IPS DF 4.7 (cell line): ENCODE measurements around the gene PAIP2.
"Not testable (repeated sequence)": the region's sequence is repeated elsewhere in the genome, so short reads cannot be mapped to it uniquely, and the experiment has no call there.

Experiments
- DNase-seq: peaks from one replicate; pipeline ENCODE4 v3.0.0-alpha.2; 2013; ENCODE audit warnings: low spot score; ENCODE audit errors: extremely low read depth

Gene PAIP2

DNA sequence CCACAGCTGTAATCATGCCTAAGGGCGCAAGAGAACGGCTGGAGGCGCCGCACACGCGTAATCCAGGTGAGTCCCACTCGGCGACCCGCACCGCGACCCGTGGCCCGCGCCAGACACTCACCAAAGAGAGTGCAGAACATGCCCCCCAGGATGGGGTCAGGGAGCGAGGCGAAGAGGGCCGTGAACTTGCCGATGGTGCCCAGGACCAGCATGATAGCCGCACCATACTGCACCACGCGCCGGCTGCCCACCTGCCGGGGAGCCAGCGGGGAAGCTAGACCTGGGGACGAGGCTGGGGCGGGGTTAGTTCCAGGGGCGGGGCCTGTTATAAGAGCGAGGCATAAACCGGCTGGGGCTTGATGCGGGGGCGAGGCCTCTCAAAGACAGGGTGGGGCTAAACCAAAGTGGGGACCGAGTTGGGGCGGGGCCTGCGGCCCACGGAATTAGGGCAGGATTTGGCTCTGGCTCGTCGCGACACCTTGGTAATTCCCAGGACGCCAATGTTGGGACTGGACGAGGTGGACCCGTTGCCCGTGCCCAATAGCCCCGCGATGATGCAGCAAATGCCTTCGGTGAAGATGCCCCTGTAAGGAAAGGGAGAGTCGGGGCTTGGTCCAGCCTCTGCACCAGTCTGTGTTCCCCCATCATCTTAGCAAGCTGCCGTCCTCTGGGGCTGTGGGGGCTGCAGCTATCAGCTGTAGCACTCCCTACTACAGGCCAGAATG lies 36.6 kb downstream of the PAIP2 start:
- DNase-seq = no peak

DNA sequence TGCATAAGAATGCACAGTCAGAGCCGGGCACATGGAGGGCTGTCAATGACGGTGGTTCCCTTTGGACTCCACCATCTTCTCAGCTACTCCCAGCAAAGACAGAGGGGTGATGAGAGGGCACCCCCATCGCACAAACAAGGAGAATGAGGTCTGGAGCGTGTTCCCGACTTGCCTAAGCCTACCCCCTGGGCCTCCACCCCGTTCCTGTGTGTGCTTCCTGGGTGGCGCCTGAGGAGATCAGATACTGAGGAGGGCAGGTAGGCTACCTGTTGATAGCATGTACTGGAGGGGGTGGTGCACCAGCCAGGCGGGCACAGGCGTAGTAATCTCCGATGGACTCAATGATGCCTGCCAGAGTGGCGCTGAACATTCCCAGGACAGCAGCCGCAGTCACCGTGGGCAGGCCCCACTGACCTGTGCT lies 37.3 kb downstream of the PAIP2 start:
- DNase-seq = no peak

DNA sequence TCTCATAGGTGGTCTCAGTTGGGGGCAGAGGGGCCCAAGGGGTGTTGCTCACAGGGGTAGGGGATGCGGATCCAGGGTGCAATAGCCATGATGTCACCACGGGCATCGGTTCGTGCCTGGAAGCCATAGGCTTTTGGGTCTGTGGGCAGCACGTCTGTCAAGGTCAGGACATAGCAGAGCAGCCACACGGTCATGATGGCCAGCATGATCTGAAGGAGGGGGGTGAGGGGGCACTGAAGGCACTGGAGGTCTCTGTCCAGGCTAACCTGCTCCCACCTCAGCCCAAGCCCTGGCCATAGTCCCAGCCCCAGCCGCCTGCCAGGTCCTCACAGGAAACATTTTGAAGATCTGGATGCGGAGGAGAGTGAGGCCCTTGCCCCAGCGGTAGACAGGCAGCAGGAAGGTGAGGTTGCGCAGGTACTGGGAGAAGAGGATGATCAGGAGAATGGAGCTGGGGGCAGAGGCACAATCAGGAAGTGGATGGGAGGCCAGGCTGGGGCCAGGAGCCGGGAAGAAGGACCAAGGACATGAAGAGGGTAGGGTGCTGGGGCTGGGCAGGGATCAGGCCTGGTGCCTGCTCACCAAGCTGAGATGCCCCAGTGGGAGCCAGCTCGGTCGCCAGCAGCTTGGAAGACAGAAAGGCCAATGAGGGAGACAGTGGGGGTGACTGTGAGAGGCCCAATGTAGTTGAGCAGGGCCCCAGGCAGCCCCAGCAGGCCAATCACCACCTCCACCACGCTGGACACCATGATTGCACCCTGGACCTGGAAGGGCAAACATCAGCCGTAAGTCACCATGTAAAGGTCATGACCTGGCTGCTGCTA lies 38.2 kb downstream of the PAIP2 start:
- DNase-seq = no peak

DNA sequence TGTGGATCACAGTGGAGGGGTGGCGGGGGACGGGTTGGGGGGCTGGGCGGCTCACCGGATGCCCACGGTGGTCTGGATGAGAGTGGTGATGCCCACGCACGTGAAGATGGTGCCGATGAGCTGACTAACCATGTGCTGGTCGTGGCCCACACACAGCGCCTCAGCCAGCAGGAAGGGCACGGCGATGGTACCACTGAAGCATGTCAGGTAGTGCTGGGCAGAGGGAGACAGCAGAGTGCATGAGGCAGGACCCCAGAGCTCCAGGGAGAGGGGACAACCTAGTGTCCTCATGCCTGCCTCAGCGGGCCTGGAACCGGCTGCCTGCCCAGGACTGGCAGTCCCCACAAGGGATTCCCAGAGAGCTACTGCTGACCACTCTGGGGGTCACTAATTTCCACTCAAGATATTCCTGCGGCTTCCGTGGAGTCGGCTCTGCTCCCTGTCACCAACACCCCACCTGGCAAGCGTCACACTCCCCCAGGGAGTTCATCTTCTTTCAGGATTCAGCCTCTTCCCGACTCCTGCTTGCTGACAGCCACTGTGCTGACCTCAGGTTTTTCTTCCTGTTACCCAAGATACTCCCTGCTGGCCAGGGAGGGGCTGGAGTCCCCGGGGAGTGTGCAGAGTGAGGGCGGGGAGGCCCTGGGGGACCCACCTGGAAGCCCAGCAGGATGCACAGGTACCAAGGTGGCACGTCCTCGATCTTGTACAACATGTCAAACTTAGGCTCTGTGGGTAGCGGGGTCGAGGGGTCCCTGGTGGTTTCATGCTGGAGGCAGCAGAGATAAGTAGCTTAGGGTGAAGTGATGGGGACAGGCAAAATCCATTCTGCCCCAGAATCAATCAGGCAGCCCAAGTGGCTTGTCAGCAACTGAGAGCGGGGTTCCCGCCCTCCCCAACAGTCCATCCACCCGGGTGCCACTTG lies 40.4 kb downstream of the PAIP2 start:
- DNase-seq = no peak

DNA sequence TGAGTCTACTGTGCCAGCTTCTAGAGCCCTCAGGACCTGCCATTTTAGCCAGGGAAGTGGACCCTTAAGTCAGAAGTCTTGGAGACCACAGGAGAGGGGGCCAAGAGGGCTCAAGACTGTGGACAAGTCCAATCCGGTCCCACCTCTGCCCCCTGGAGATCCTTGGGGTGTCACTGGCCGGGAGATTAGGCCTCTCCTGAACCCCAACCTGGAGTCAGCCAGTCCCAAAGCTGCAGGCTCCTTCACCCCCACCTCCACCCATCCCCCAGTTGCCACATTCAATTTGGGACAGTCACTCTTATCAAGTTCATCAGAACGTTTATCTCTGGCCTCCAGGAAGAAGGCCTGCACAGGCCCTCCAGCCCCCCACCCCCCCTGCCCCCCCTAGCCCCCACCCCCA lies 41.2 kb downstream of the PAIP2 start:
- DNase-seq = no peak

DNA sequence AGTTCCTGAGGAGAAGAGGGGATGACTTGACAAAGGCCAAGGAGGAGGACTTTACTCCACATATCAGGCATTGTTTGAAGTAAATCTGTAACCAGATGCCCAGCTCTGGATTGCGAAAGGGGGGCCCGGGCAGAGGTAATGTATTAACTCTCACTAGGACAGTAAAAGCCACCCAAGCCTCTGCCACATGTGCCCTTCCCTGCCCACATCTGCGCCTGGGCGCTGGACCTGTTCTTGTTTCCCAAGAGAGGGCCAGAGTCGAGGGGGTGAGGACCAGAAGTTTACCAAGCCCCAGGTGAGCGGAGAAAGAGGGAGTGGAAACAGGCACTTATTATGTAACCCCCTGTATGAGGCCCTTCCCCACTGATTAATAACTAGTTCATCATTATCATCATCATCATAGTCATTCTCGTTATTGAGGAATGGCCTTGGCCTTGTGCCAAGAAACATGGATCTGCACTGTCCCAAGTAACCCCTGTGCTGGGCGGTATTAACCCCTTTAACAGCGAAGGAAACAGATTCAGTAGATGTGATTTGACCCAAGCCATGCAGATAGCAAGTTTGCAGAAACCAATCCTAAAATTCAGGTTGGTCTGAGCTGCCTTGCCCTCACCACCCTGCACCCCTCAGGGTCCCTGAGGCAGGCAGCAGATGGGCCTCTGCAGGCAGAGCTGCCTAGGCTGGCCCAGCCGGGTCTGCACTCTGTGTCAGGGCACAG lies 41.8 kb downstream of the PAIP2 start, which contains the start of gene SLC23A1:
Gene SLC23A1, minus strand, starts transcription at position 23 of the 718 bp plus-strand sequence. CDS start 44 bp downstream, outside the sequence.
- DNase-seq = no peak

DNA sequence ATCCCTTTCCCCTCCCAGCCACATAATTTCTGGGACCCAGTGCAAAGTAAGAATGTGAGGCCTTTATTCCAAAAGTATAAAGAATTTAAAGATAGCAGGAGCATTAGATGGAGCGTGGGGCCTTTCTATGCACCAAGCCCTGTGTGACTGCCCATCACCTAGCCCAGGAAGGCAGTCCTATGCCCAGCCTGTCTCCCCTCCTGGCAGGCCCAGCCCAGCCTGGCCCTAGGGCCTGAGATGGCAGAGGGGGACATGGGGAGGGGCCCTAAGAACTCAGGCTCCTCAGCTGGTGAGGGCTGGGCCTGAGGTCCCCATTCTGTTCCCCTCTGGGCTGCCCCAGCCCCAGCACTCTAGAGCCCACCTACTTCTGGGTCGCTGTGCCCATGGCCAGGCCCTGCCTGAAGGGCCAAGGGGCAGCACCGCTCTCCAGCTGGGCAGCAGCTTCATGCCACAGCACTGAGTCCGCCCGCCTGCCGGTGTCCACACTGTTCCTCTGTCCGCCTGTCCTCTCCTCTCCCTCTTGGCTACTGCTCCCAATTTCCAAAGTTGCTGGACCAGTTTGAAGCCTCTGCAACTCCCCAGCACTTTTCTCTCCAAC lies 42.4 kb downstream of the PAIP2 start:
- no peak for DNase-seq

DNA sequence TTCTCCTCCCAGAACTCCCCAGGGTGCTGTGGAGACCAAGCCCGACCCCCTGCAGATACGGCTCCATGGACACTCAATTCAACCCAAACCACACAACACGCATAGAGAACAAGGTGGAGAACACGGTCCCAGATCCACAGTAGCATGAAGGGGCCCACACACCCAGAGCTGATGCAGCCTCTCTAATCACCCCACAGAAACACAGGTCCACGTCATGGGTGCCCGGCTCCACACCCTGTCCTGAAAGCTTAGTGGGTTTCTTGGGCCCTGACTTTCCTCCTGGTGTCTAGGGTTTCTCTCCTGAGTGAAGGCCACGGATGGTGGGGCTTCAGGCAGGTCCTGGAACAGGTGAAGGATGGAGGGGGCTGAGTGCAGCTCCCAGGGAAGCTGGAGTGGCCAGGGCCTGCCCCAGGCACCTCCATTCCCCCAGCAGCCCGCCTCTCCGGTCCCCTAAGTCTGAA lies 43.0 kb downstream of the PAIP2 start:
- no peak for DNase-seq

DNA sequence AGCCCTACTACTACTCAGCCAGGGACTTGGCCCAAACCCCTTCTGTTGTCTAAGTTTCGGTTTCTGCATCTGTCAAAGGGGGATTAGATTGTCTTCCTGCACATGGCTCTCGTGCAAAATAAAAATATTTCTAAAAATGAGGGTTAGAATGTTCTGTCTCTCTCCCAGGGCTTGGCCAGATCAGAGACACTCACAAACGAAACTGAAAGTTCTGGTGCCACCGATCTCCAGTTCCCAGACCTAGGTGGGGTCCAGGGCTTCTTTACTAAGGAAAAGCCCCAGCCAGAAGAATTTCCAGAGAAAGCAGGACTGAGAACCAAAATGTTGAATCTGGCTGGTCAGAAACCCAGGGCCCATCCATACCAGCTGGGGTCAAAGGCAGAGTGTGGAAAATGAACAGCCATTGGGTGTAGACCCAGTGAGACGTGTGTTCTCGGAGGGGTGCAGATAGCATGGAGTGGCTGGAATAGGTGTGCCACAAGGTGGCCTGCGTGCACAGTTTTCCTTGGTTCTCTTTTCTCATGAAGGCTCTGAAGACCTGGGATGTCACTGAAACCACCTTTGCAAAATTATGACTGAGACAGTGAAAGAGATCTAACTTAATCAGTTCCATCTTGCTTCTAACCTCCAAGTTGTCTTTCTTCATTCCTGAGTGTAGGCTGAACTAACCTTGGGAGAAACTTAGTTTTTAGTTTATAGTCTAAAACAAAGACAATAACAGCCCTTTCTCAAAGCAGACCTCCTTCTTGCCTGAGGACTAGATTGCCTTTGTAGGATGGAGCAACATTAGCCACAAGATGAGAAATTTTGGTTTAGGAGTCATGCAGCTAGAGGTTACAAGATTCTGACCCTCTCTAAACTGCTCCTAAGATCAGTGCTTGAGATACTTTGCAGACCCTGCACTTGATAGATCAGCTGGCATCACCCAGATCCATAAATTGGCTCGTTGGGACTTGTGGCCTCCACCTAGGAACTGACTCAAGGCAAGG lies 43.7 kb downstream of the PAIP2 start:
- no peak for DNase-seq

DNA sequence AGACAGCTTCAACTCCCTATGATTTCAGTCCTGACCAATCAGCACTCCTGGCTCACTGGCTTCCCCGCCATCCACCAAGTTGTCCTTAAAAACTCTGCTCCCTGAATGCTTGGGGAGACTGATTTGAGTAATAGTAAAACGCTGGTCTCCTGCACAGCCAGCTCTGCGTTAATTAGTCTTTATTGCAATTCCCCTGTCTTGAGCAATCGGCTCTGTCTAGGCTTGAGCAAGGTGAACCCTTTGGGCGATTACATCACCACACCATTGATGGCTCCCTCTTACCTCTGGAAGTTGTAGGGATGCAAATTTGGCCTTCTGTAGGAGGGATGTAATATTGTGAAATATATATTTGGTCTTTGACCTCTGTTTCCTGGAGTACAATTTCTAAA lies 44.4 kb downstream of the PAIP2 start:
- DNase-seq = no peak

DNA sequence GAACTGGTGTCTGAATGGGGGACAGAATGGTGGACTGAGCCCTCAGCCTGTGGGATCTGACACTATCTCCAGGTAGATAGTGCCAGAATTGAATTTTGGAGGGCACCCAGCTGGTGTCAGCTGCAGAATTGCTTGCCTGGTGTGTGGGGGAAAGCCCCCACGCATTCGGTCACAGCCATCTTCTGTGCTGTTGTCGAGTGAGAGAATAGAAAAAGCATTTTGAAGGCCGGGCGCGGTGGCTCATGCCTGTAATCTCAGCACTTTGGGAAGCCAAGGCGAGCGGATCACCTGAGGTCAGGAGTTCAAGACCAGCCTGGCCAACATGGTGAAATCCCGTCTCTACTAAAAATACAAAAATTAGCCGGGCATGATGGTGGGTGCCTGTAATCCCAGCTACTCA lies 45.3 kb downstream of the PAIP2 start:
- not testable (repeated sequence) for DNase-seq

DNA sequence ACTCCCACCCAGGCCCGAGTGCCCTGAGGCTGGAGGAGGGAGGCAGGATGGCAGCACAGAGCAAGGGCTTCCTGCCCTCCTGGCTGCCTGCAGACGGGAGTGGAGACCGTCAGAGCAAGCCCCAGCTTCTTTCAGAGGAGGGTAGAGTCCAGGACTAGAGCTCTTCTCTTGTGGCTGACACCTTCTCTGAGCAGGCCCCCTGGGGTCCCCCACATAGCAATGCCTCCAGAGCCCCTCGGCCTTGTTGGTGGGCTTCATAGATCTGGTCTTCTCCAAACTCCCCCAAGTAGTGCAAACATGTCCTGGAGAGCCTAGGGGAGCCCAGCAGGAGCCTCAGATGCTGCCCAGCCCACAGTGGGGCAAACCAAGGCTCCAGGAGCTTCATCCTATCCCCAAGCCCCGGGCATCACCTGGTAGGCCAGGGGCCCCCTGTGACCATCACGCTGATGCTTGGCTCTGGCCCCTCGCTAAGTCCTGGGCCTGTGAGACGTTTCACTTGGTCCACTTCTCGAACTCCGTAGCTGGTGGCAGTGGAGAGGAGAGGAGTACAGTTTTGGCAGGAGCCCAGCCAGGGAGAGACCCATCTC lies 46.0 kb downstream of the PAIP2 start:
- no peak for DNase-seq

DNA sequence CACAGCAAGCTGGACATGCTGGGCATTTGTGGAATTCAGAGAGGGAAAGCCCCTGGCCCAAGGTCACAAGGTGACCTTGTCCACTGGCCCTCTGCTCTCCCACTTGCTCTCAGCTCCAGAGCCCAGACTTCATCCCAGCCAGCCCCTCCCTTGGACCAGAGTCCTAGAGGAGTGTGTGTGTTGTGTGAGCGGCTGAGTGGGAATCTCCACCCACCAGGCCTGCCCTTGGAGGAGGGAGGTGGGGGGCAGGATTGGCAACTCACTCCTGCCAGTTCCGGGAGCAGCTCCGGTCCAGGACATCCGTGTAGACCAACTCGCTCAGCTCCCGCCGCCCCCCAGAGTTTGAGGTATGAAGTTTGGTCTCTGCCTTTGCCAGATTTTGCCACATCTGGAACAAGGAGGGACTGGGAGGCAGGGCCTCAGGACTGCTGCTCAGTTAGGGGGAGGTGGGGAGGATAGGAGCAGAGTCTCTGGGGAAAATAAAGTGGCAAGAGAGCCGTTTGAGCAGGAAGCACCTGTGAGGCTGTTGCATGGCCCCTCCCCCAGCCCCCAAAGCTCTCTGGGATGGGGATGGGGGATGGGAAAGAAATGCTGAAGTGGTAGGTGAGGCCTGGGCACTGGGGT lies 46.7 kb downstream of the PAIP2 start:
- DNase-seq = no peak

DNA sequence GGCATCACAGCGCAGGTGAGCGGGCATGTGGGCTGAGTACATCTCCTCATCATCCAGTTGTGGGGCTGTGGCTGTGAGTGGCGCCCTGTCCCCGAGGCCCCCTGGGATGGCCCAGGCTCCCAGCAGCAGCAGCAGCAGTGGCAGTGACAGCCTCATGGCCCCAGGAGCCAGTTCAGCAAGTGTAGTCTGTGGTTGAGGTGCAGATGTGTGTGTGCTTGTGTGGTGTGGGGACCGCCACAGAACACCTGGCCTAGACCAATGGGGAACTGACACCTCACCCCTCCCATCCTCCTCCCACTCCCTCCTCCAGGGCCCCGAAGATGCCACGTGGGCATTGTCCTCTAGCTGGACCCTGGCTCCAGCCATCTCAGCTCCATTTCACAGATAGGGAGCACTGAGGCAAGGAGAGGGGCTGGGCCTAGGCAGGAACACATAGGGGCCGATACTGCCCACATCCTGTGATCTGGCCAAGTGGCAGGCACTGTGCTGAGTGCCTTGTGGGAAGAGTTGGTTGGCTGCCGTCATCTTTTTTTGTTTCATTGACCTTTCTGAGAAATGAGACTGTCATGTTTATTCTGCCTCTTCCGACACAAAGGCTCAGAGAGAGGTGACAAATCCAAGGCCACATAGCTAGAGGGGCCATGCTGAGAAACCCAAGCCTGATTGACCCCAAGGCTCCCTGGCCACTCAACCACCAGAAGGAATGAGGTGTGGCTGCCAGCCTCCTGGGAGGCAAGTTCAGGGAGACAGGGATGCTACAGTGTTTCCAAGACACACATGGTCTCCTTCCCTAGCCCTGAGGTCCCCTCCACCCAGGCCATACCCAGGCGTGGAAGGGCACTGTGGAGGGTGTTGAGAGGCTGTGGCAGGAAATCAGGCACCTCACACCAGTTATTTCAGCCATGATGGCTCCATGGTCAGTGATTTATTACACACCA lies 48.3 kb downstream of the PAIP2 start, which contains the start of gene MZB1:
Gene MZB1, minus strand, starts transcription at position 213 of the 938 bp plus-strand sequence. Its CDS starts 57 bp downstream, at position 156.
- DNase-seq = no peak

DNA sequence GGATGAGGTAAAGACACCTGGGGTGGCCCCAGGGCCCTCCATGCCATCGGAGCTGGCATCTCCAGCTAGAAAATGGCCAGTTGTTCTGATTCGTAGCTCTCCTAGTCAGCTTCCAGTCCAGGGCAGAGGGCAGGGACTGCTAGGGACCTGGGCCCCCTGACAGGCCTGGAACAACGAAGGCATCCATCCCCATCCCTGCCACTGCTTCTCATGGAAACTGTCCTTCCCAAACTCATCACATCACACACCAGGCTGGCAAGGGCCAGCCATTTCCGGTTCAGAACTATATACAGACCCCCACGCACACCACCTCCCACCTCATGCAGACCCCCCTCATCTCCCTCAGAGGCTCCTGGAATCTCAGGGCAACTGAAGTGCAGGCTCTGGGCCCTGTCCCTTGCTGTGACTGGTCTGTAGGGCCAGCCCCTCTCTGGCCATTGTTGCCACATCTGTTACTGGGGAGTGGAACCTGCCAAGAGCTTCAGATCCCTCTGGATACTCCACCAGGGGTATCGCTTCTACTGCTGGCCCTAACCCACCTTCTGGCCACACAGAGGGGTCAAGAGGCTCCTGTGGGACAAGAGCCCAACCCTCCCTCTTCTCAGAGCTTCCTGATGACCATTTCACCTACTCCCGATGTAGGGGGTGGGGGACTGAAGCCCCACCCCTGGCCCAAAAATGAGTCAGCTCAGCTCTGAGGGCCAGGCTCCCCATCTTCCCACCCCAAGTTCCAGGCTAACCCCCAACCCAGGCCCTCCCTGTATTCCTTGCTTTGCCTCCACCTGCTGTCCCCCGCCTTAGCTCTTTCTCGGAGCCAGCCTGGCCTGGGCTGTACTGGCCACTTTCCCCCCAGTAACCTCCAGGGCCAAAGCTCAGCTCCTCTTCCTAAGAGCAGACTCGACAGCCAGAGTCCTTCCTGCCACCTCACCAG lies 49.2 kb downstream of the PAIP2 start:
- DNase-seq = no peak
